Left ventricle myocardium inferior (tissue), 1 donor: ENCODE measurements around the gene AP5S1. TPM values are rescaled to one million over a fixed set of nuclear protein-coding genes. Genes with fewer than 3 reads are reported as not detected.
"Not testable (repeated sequence)": the region's sequence is repeated elsewhere in the genome, so short reads cannot be mapped to it uniquely, and the experiment has no call there.

ENCODE experiments used
- DNase-seq: peaks from one replicate; pipeline ENCODE4 v3.0.0-alpha.2; 2020
- H3K27ac ChIP-seq: fragments of 200-600 bp; replicated peaks from 2 replicates; pipeline ENCODE4 v1.8.0; 2021
- H3K27me3 ChIP-seq: fragments of 200-600 bp; 2 replicates; pipeline ENCODE4 v1.8.0; 2021; ENCODE audit warnings: low read depth
- H3K36me3 ChIP-seq: fragments of 200-600 bp; 2 replicates; pipeline ENCODE4 v1.8.0; 2021
- H3K4me1 ChIP-seq: fragments of 200-600 bp; 2 replicates; pipeline ENCODE4 v1.8.0; 2021
- H3K4me3 ChIP-seq: fragments of 200-600 bp; 2 replicates; pipeline ENCODE4 v1.8.0; 2021; ENCODE audit warnings: mild to moderate bottlenecking, moderate library complexity
- H3K9me3 ChIP-seq: fragments of 200-600 bp; replicated peaks from 2 replicates; pipeline ENCODE4 v1.8.0; 2021
- CTCF ChIP-seq: fragments of 200-600 bp; IDR thresholded peaks from 2 replicates; pipeline ENCODE4 v1.8.0; 2021; ENCODE audit warnings: antibody characterized with exemption, mild to moderate bottlenecking, borderline replicate concordance
- intact Hi-C: fragments of 100-400 bp; cut with micrococcal nuclease; formaldehyde crosslinking; loops from one replicate; pipeline ENCODE4 v1.11.0; 2022
- total RNA-seq: library from RNA; stranded (reverse); fragmentation: NEBNext Ultra II Directional; extraction: Animal tissue kit (Norgen Biotek cat#: 25700); gene quantifications from one replicate; pipeline ENCODE4 v1.2.1, GENCODE V29; 2021
- donor health status: DM: no; HTN: yes; CAD: no; lungs with severe emphysema.

The AP5S1 gene
- total RNA-seq, 1 donor from 2014 or later, result 11.3 TPM

GRCh38 chr20:3839328-3839727 is 19.0 kb downstream of the AP5S1 start:
- no peak overlapping the region for H3K27ac ChIP-seq
- intact Hi-C loops, result no loop called here
- no peak overlapping the region for H3K4me3 ChIP-seq
- no peaks in the 10 kb centered on the region for H3K9me3 ChIP-seq
- peaks cover 13% of the 10 kb centered on the region for H3K4me1 ChIP-seq
- TF ChIP-seq CTCF, result no peak
- no peak for DNase-seq
- no peaks in the 10 kb centered on the region for H3K27me3 ChIP-seq
- no peaks in the 10 kb centered on the region for H3K36me3 ChIP-seq

- H3K36me3 ChIP-seq, H3K4me3 ChIP-seq, H3K9me3 ChIP-seq, H3K27me3 ChIP-seq, H3K27ac ChIP-seq, DNase-seq, intact Hi-C loops: not testable (repeated sequence)
- H3K4me1 ChIP-seq, result peaks cover 13% of the 10 kb centered on the region
Observed at GRCh38 chr20:3840201-3840600, 19.9 kb downstream of the AP5S1 start.

- H3K36me3 ChIP-seq, result no peaks in the 10 kb centered on the region
- peak overlapping the region; percentile 54 for H3K27ac ChIP-seq
- peaks cover 31% of the 10 kb centered on the region for H3K4me1 ChIP-seq
- no peak overlapping the region for H3K4me3 ChIP-seq
- intact Hi-C loops, result no loop called here
- H3K27me3 ChIP-seq, result no peaks in the 10 kb centered on the region
- no peaks in the 10 kb centered on the region for H3K9me3 ChIP-seq
- no peak for DNase-seq
- no peak for TF ChIP-seq CTCF
Observed at GRCh38 chr20:3842348-3842930, 22.1 kb downstream of the AP5S1 start.

GRCh38 chr20:3843490-3843889 is 23.1 kb downstream of the AP5S1 start:
- Histone ChIP-seq H3K4me3 (no peak overlapping the region), H3K27me3 (no peaks in the 10 kb centered on the region), H3K4me1 (peaks cover 42% of the 10 kb centered on the region), H3K9me3 (no peaks in the 10 kb centered on the region), H3K36me3 (no peaks in the 10 kb centered on the region), H3K27ac (no peak overlapping the region)
- no peak for DNase-seq
- intact Hi-C loops, result no loop called here
- no peak for TF ChIP-seq CTCF

- DNase-seq, H3K27me3 ChIP-seq, intact Hi-C loops, H3K4me3 ChIP-seq, H3K36me3 ChIP-seq, H3K9me3 ChIP-seq, H3K27ac ChIP-seq: not testable (repeated sequence)
- H3K4me1 ChIP-seq, result peaks cover 47% of the 10 kb centered on the region
Observed at GRCh38 chr20:3843990-3844619, 23.8 kb downstream of the AP5S1 start.

GRCh38 chr20:3846378-3846739 is 26.0 kb downstream of the AP5S1 start:
- no peak for DNase-seq
- H3K27me3 ChIP-seq, result no peaks in the 10 kb centered on the region
- H3K36me3 ChIP-seq, result no peaks in the 10 kb centered on the region
- TF ChIP-seq CTCF, result no peak
- intact Hi-C loops, result no loop called here
- H3K27ac ChIP-seq, result peak overlapping the region; percentile 99
- peaks cover 47% of the 10 kb centered on the region for H3K4me1 ChIP-seq
- H3K9me3 ChIP-seq, result no peaks in the 10 kb centered on the region
- peak overlapping the region; percentile 100 for H3K4me3 ChIP-seq
